ENCODE results near the gene PNMA5.

- TF ChIP-seq, protein P1, sequence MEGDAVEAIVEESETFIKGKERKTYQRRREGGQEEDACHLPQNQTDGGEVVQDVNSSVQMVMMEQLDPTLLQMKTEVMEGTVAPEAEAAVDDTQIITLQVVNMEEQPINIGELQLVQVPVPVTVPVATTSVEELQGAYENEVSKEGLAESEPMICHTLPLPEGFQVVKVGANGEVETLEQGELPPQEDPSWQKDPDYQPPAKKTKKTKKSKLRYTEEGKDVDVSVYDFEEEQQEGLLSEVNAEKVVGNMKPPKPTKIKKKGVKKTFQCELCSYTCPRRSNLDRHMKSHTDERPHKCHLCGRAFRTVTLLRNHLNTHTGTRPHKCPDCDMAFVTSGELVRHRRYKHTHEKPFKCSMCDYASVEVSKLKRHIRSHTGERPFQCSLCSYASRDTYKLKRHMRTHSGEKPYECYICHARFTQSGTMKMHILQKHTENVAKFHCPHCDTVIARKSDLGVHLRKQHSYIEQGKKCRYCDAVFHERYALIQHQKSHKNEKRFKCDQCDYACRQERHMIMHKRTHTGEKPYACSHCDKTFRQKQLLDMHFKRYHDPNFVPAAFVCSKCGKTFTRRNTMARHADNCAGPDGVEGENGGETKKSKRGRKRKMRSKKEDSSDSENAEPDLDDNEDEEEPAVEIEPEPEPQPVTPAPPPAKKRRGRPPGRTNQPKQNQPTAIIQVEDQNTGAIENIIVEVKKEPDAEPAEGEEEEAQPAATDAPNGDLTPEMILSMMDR (IDR thresholded peaks at IDR 0.05): no peak
- no peak for TF ChIP-seq FOXP4 (CRISPR knock-in tag; IDR thresholded peaks at IDR 0.05)
- no peak for TF ChIP-seq ZNF532 (CRISPR knock-in tag; IDR thresholded peaks at IDR 0.05; ENCODE audit: borderline replicate concordance)
- TF ChIP-seq, protein P2, sequence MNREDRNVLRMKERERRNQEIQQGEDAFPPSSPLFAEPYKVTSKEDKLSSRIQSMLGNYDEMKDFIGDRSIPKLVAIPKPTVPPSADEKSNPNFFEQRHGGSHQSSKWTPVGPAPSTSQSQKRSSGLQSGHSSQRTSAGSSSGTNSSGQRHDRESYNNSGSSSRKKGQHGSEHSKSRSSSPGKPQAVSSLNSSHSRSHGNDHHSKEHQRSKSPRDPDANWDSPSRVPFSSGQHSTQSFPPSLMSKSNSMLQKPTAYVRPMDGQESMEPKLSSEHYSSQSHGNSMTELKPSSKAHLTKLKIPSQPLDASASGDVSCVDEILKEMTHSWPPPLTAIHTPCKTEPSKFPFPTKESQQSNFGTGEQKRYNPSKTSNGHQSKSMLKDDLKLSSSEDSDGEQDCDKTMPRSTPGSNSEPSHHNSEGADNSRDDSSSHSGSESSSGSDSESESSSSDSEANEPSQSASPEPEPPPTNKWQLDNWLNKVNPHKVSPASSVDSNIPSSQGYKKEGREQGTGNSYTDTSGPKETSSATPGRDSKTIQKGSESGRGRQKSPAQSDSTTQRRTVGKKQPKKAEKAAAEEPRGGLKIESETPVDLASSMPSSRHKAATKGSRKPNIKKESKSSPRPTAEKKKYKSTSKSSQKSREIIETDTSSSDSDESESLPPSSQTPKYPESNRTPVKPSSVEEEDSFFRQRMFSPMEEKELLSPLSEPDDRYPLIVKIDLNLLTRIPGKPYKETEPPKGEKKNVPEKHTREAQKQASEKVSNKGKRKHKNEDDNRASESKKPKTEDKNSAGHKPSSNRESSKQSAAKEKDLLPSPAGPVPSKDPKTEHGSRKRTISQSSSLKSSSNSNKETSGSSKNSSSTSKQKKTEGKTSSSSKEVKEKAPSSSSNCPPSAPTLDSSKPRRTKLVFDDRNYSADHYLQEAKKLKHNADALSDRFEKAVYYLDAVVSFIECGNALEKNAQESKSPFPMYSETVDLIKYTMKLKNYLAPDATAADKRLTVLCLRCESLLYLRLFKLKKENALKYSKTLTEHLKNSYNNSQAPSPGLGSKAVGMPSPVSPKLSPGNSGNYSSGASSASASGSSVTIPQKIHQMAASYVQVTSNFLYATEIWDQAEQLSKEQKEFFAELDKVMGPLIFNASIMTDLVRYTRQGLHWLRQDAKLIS (CRISPR knock-in tag; IDR thresholded peaks at IDR 0.05; ENCODE audit: borderline replicate concordance): no peak
- TF ChIP-seq ZNF396 (CRISPR knock-in tag; IDR thresholded peaks at IDR 0.05; ENCODE audit: borderline replicate concordance): no peak
- TF ChIP-seq, protein P3, sequence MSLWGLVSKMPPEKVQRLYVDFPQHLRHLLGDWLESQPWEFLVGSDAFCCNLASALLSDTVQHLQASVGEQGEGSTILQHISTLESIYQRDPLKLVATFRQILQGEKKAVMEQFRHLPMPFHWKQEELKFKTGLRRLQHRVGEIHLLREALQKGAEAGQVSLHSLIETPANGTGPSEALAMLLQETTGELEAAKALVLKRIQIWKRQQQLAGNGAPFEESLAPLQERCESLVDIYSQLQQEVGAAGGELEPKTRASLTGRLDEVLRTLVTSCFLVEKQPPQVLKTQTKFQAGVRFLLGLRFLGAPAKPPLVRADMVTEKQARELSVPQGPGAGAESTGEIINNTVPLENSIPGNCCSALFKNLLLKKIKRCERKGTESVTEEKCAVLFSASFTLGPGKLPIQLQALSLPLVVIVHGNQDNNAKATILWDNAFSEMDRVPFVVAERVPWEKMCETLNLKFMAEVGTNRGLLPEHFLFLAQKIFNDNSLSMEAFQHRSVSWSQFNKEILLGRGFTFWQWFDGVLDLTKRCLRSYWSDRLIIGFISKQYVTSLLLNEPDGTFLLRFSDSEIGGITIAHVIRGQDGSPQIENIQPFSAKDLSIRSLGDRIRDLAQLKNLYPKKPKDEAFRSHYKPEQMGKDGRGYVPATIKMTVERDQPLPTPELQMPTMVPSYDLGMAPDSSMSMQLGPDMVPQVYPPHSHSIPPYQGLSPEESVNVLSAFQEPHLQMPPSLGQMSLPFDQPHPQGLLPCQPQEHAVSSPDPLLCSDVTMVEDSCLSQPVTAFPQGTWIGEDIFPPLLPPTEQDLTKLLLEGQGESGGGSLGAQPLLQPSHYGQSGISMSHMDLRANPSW (CRISPR knock-in tag; conservative IDR thresholded peaks at IDR 0.05; ENCODE audit: low read depth): no peak
- no peak for TF ChIP-seq ZNF121 (CRISPR knock-in tag; IDR thresholded peaks at IDR 0.05)
- TF ChIP-seq CREM (CRISPR knock-in tag; IDR thresholded peaks at IDR 0.05): no peak
- TF ChIP-seq, protein P4, sequence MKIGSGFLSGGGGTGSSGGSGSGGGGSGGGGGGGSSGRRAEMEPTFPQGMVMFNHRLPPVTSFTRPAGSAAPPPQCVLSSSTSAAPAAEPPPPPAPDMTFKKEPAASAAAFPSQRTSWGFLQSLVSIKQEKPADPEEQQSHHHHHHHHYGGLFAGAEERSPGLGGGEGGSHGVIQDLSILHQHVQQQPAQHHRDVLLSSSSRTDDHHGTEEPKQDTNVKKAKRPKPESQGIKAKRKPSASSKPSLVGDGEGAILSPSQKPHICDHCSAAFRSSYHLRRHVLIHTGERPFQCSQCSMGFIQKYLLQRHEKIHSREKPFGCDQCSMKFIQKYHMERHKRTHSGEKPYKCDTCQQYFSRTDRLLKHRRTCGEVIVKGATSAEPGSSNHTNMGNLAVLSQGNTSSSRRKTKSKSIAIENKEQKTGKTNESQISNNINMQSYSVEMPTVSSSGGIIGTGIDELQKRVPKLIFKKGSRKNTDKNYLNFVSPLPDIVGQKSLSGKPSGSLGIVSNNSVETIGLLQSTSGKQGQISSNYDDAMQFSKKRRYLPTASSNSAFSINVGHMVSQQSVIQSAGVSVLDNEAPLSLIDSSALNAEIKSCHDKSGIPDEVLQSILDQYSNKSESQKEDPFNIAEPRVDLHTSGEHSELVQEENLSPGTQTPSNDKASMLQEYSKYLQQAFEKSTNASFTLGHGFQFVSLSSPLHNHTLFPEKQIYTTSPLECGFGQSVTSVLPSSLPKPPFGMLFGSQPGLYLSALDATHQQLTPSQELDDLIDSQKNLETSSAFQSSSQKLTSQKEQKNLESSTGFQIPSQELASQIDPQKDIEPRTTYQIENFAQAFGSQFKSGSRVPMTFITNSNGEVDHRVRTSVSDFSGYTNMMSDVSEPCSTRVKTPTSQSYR (CRISPR knock-in tag; IDR thresholded peaks at IDR 0.05): no peak
- no peak for TF ChIP-seq ZNF232 (CRISPR knock-in tag; IDR thresholded peaks at IDR 0.05)
- TF ChIP-seq FOXP1 (CRISPR knock-in tag; IDR thresholded peaks at IDR 0.05; ENCODE audit: borderline replicate concordance): no peak
These were observed 36.9 kb upstream of the PNMA5 start for GRCh38 chrX:153030801-153031200.

Data from WTC11 (cell line).